Sigmoid colon (tissue), 4 donors: Measurements from ENCODE around the gene PRDX5.

ENCODE experiments used
- EP300 ChIP-seq, 4 donors: sonication (generic); formaldehyde crosslinking; IDR thresholded peaks; one replicate each; pipeline ENCODE4 v1.6.1; 2017; ENCODE audit warnings: antibody characterized with exemption in 4 of 4
- POLR2A ChIP-seq, 2 donors: fragments of 450-650 bp; IDR thresholded peaks; one replicate each; pipeline ENCODE4 v1.6.1; 2016; ENCODE audit warnings: antibody characterized with exemption in 2 of 2, mild to moderate bottlenecking in 2 of 2, moderate library complexity in 2 of 2
- TF ChIP-seq, protein P1 (sequence below), 4 experiments: fragments of 450-650 bp in 3 of 4; fragments of 200-600 bp in 1 of 4; IDR thresholded peaks; one replicate each; pipeline ENCODE4 v1.5.1; 2016 to 2019; ENCODE audit warnings: antibody characterized with exemption in 4 of 4, mild to moderate bottlenecking in 3 of 4, moderate library complexity in 2 of 4

DNA sequence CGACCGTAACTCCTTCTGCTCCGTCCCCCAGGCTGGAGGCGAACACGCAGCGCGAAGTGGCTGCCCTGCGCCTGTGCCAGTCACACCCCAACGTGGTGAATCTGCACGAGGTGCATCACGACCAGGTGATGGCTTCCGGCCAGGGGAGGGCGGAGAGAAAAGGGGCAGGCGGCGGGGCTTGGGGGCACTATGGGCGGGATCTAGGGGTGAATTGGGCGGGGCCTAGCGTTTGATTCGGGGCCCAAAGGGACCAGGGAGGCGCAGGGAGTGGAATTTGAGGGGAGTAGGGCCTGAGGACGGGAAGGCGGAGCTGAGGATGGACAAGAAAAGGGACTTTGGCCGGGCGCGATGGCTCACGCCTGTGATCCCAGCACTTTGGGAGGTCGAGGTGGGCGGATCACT is 50.8 kb downstream of the PRDX5 start:
- TF ChIP-seq, protein P1, sequence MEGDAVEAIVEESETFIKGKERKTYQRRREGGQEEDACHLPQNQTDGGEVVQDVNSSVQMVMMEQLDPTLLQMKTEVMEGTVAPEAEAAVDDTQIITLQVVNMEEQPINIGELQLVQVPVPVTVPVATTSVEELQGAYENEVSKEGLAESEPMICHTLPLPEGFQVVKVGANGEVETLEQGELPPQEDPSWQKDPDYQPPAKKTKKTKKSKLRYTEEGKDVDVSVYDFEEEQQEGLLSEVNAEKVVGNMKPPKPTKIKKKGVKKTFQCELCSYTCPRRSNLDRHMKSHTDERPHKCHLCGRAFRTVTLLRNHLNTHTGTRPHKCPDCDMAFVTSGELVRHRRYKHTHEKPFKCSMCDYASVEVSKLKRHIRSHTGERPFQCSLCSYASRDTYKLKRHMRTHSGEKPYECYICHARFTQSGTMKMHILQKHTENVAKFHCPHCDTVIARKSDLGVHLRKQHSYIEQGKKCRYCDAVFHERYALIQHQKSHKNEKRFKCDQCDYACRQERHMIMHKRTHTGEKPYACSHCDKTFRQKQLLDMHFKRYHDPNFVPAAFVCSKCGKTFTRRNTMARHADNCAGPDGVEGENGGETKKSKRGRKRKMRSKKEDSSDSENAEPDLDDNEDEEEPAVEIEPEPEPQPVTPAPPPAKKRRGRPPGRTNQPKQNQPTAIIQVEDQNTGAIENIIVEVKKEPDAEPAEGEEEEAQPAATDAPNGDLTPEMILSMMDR (IDR thresholded peaks at IDR 0.05) = no peak
- no peak for TF ChIP-seq EP300 (IDR thresholded peaks at IDR 0.05)
- no peak for TF ChIP-seq POLR2A (IDR thresholded peaks at IDR 0.05)
